ENCODE results near the gene C1S.

Gene C1S

GRCh38 chr12:7079826-7080125 is 19.3 kb downstream of the C1S start:
- no peak for DNase-seq

GRCh38 chr12:7081037-7081436 is 20.5 kb downstream of the C1S start:
- no peak for DNase-seq

- DNase-seq = no peak
Observed at GRCh38 chr12:7083125-7083524, 22.6 kb downstream of the C1S start.

- DNase-seq = no peak
Observed at GRCh38 chr12:7089196-7089871, 28.8 kb downstream of the C1S start.

GRCh38 chr12:7090222-7090998 is 29.9 kb downstream of the C1S start:
- no peak for DNase-seq

- no peak for DNase-seq
Observed at GRCh38 chr12:7091171-7091570, 30.7 kb downstream of the C1S start.

- DNase-seq = no peak
Observed at GRCh38 chr12:7091660-7092228, 31.2 kb downstream of the C1S start.

GRCh38 chr12:7092229-7092985 is 31.9 kb downstream of the C1S start, which contains the start of gene C1R:
C1R (minus strand) TSS chr12:7092445; CDS start chr12:7092388, 57 bp downstream.
- peak; percentile 76 for DNase-seq

GRCh38 chr12:7092986-7093460 is 32.5 kb downstream of the C1S start:
- no peak for DNase-seq

GRCh38 chr12:7093486-7093885 is 33.0 kb downstream of the C1S start:
- no peak for DNase-seq

- no peak for DNase-seq
Observed at GRCh38 chr12:7093892-7094291, 33.4 kb downstream of the C1S start.

GRCh38 chr12:7096006-7096932 is 35.8 kb downstream of the C1S start:
- no peak for DNase-seq

GRCh38 chr12:7096979-7097378 is 36.5 kb downstream of the C1S start:
- DNase-seq = no peak

- no peak for DNase-seq
Observed at GRCh38 chr12:7099290-7099996, 38.9 kb downstream of the C1S start.

GRCh38 chr12:7100239-7100638 is 39.7 kb downstream of the C1S start:
- no peak for DNase-seq

GRCh38 chr12:7101047-7101693 is 40.7 kb downstream of the C1S start:
- DNase-seq = no peak

GRCh38 chr12:7101694-7102131 is 41.2 kb downstream of the C1S start:
- DNase-seq = no peak

GRCh38 chr12:7102582-7102981 is 42.1 kb downstream of the C1S start:
- no peak for DNase-seq

GRCh38 chr12:7103837-7104584 is 43.5 kb downstream of the C1S start:
- DNase-seq = no peak

- DNase-seq = no peak
Observed at GRCh38 chr12:7106082-7106481, 45.6 kb downstream of the C1S start.
